ENCODE measurements around the gene KARS1. TPM values are rescaled to one million over a fixed set of nuclear protein-coding genes. Genes with fewer than 3 reads are reported as not detected.

Gene KARS1
- total RNA-seq, 1 donor from 2014 or later: 80.6 TPM

DNA sequence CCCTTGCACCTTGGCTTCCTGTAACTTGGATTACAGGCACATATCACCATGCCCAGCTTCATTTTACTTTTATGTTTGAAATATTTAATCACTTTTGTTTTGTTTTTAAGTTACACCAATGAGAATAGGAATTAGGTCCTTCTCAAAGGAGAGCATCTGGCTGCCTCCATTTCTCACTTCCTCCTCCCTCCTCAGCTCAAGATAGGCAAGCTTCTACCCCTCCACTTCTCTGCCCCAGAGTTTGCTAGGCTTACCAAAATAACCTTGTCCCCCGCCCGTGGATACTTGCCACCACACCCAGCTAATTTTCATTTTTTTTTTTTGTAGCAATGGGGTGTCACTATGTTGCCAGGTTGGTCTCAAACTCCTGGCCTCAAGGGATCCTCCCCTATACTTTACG lies 63.4 kb downstream of the KARS1 start:
- no peak for DNase-seq (ENCODE audit: low spot score)

DNA sequence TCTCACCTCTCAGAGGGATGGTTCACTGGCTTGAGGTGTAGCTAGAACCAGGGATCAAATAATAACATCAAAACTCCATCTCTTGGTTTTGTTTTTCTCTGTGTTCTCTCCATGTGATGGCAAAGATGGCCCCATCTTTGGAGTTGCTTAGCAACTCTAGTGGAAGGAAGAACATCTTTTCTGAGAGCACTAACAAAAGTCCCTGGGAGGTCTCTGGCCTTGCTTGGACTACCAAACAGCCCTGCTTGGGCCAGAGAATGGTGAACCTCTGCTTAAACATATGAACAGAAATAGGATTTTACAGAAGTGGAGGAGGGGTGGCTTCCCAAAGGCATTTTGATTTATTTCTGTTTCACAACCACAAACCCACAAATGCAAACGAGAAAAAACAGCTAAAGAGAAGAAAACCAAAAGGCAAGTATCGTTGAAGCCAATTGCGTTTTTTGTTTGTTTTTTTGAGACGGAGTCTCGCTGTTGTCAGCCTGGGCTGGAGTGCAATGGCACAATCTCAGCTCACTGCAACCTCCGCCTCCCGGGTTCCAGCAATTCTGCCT lies 68.1 kb downstream of the KARS1 start:
- DNase-seq (ENCODE audit: low spot score): no peak

DNA sequence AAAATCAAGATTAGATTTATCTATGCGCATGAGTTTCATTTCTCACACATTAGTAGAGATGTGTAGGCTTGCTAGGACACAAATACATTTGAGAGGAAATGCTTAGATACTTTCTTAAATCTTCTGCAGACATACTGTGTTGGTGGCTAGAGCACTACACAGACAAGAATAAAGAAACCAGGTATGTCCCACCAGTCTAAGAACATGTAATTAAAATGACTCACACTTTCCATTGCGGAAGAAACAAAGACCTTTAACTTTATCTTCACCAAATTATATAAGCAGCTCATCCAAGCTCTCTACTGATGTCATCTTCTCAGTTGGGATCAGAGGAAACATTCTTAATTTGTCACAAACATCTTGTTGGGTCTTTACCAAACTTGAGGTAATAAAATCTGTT lies 68.7 kb downstream of the KARS1 start:
- no peak for DNase-seq (ENCODE audit: low spot score)

DNA sequence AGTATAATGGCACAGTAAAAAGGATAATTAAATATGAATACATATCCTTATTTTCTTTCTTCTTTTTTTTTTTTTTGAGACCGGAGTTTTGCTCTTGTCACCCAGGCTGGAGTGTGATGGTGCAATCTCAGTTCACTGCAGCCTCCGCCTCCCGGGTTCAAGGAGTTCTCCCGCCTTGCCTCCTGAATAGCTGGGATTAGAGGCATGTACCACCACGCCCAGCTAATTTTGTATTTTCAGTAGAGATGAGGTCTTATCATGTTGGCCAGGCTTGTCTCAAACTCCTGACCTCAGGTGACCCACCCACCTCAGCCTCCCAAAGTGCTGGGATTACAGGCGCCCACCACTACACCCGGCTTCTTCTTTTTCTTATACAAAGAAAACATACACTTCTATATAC lies 69.3 kb downstream of the KARS1 start:
- DNase-seq (ENCODE audit: low spot score): no peak

Other genes with a start within 250 kb of the KARS1 start
- 45.2 TPM for gene CFDP1, start 214.2 kb downstream of the KARS1 start, total RNA-seq
- 32.1 TPM for gene TMEM170A, start 183.0 kb downstream of the KARS1 start, total RNA-seq
- gene CHST6, start 152.2 kb downstream of the KARS1 start, total RNA-seq: 0.20 TPM
- 0.63 TPM for gene CHST5, start 111.6 kb downstream of the KARS1 start, total RNA-seq
- gene TMEM231, start 91.4 kb downstream of the KARS1 start, total RNA-seq: 13.9 TPM
- 121 TPM for gene GABARAPL2, start 81.3 kb downstream of the KARS1 start, total RNA-seq
- gene ADAT1, start 24.4 kb downstream of the KARS1 start, total RNA-seq: 57.2 TPM
- 62.2 TPM for gene TERF2IP, start 108 bp upstream of the KARS1 start, total RNA-seq
- not detected for gene CPHXL2, start 29.3 kb upstream of the KARS1 start, total RNA-seq
- not detected for gene DUXB, start 53.8 kb upstream of the KARS1 start, total RNA-seq
- gene CPHXL, start 78.8 kb upstream of the KARS1 start, total RNA-seq: not detected

Data from mucosa of gallbladder (tissue), 1 donor.